Occipital lobe (tissue), 2 donors: ENCODE measurements around the gene TUBG1. TPM values are rescaled to one million over a fixed set of nuclear protein-coding genes. Genes with fewer than 3 reads are reported as not detected.
"Not testable (repeated sequence)": the region's sequence is repeated elsewhere in the genome, so short reads cannot be mapped to it uniquely, and the experiment has no call there.

Experiments
- DNase-seq: peaks from one replicate; lab custom pipeline; 2025; lab: John Stamatoyannopoulos, UW
- total RNA-seq: library from RNA; depleted of rRNA; stranded (reverse); fragments of >200 nt; gene quantifications from one replicate; pipeline ENCODE4 v1.2.3, GENCODE V29; 2014

TUBG1 gene
- total RNA-seq, 1 donor from 2014 or later = 10.3 TPM

DNA sequence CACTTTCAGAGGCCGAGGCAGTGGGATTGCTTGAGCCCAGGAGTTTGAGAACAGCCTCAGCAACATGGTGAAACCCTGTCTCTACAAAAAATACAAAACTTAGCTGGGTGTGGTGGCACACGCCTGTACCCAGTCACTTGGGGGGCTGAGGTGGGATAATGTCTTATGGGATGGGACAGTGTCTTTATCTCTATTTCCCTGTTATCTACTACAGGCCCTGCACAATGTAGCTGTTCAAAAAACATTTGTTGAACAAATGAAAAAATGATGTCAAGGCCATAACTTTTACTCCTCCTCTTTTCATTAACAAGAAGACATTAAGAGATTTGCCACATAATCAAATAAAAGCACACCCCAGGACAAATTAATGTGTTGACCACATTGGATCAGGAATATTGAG, 13.8 kb downstream of the TUBG1 start:
- no peak for DNase-seq

- DNase-seq = no peak
Observed at GRCh38 chr17:42623732-42624596, 14.5 kb downstream of the TUBG1 start.

GRCh38 chr17:42627032-42627764, 17.7 kb downstream of the TUBG1 start:
- DNase-seq = not testable (repeated sequence)

DNA sequence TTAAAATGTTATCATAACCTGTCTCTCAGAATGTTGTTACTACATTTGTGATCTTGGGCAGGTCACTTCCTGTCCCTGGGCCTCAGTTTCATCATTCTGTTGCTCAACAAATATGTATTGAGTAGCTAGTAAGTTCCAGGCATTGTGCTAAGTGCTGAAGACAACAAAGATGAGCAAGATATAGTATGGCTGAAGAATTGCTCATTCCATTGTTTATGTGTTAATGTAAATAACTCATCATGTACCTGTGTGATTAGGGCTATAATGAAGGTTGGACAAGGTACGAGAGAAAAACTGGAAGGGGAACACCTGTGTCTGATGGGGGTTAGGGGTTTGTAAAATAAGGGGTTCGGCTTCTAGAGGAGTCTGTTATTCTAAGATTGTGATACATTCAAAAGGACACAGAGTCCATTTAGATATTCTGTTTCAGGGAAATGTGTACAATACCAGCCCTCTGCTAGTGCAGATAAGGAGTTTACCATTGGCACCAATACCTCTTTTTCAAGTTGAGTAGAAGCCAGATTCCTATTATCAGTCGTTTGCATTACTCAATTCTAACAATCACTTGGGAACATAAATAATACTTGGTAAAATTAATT, 20.0 kb downstream of the TUBG1 start:
- no peak for DNase-seq

DNA sequence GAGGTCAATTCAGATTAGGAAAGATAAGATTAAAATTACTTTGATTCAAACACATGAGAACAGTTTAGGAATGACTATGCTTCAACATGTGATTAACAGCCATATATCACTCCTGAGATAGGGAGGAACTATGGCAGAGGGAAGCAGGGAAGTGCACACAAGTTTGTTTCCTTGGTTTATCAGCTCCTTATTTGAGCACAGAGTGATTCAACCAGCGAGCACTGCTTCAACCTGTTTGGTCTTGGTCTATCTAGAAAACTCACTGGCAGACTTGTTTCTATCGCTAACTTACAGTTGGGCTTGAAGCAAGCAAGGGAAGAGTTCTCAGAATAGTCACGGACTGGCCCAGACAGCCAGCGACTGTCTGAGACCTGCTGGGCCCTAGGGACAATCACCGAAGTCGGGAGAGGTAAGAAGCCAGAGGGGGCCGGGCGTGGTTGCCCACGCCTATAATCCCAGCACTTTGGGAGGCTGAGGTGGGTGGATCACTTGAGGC, 23.5 kb downstream of the TUBG1 start:
- DNase-seq = no peak

- no peak for DNase-seq
Observed at GRCh38 chr17:42639525-42640113, 30.1 kb downstream of the TUBG1 start.

GRCh38 chr17:42640121-42640520, 30.6 kb downstream of the TUBG1 start:
- DNase-seq = no peak

- DNase-seq = no peak
Observed at GRCh38 chr17:42642336-42642735, 32.9 kb downstream of the TUBG1 start.

DNA sequence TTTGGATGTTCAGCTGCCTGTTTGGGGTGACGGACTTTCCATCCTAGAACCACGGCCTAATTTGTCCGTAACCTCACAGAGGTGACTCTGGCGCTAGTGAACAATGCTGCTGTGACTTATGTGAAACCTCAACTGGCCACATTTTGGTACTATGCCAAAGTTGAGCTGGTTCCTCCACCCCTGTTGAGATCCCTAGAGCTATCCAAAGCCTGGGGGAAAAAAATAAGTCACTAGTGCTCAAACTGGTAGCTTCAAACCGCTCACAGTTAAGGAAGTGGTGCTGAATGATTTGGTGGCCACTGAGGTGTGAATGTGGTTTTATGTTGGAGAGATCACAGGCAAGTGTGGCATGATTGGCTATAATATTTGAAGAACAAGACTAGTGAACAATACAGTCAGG, 38.3 kb downstream of the TUBG1 start:
- no peak for DNase-seq

DNA sequence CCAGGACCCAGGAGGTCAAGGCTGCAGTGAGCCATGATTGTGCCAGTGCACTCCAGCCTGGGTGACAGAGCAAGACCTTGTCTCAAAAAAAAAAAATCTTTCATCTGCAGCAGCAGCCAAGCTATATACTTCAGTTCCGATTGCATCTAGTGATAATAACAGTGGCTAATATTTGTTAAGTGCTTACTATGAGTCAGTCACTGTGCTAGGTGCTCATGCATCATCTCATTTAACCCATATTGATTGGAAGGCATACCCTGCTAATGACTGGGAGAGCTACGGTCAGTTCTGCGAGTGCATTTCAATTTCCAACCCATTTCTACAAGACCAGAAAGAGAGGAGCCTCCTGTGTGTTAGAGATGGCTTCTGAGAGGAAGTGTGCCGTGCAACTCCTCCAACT, 41.9 kb downstream of the TUBG1 start:
- DNase-seq = no peak

GRCh38 chr17:42653179-42654124, 44.0 kb downstream of the TUBG1 start:
- no peak for DNase-seq

DNA sequence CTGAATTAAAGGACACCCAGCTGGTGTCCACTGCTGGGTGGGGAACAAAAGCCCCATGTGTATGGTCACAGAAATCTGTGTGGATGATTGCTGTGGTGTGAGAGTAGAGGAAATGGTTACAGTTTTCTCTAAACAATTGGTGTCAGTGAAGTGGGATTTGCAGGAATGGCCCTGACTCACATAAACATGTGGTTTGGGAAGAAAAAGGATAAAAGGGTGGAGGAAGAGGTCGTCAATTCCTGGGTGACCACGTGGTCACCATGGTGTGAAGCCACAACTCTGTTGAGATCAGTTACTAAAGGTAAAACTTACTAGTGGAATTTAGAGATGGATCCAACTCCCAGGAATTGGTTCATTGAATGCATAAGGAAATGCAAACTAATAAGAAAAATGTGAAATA, 46.0 kb downstream of the TUBG1 start:
- DNase-seq = no peak

- DNase-seq = no peak
Observed at GRCh38 chr17:42657824-42658588, 48.5 kb downstream of the TUBG1 start.

- DNase-seq = peak; percentile 84
Observed at GRCh38 chr17:42659079-42659931, 49.8 kb downstream of the TUBG1 start, which contains the start of gene TUBG2. TSS of gene TUBG2 (plus strand) at chr17:42659284. CDS start at chr17:42659504, 220 bp downstream.

- not testable (repeated sequence) for DNase-seq
Observed at GRCh38 chr17:42659932-42660274, 50.4 kb downstream of the TUBG1 start.

DNA sequence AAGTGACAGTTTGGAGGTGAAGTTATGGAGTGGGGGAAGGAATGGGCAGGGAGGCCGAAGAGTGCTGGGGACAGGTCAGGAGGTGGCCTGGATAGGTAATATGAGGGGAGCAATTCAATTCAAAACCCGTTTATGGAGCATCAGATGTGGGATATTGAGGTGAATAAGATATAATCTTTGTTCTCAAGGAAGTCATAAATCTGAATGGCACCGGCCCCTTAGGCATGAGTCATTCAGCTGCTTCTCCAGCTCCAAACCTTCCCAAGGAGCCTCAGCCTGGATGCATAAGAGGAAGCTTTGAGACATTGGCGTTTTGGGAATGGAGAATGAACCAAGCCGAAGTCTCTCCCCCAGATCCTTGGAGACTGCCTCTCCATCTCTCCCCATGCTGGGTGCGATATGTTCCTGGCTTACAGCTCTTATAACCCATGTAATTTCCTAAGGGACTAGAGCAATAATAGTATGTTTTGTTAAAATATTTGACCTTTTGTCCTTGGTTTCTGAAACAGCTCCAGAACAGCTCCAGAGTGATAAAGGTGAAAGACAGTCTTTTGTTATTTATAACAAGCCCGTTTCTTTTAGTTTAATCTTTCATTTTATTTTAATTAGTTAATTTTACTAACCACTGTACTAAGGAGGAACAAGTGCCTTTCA, 51.3 kb downstream of the TUBG1 start:
- DNase-seq = no peak
